ENCODE measurements around the gene GSK3B.
A peak's percentile ranks its signal among the peaks of the same experiment; 100 is the strongest.

The GSK3B gene

DNA sequence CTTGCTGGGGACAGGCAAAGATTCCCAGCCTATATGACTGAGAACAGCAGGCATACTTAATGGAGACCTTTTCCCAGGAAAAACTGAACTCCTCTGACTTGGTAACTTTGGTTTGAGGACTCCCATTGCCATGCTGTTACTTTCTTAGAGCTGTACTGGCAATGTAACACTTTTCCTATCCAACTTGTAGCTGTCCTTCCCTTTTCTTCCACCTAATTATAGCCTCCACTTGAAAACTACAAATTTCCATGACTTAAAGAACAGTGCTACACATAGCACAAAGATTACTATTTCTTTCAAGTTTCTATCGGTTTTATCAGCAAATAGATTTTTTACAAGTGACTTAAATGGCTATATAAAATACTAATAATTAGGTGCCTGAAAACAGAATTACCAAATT, 116.9 kb downstream of the GSK3B start:
- ATAC-seq: no peak
- TF ChIP-seq ZNF70 (CRISPR knock-in tag; IDR thresholded peaks at IDR 0.05): no peak
- TF ChIP-seq PPARA (CRISPR knock-in tag; IDR thresholded peaks at IDR 0.05; ENCODE audit: borderline replicate concordance): no peak
- no peak for TF ChIP-seq RARB (CRISPR knock-in tag; IDR thresholded peaks at IDR 0.05)
- TF ChIP-seq ZFP30 (CRISPR knock-in tag; IDR thresholded peaks at IDR 0.05): no peak
- no peak for TF ChIP-seq TOX (CRISPR knock-in tag; IDR thresholded peaks at IDR 0.05; ENCODE audit: borderline replicate concordance)
- TF ChIP-seq ARNTL (CRISPR knock-in tag; IDR thresholded peaks at IDR 0.05; ENCODE audit: borderline replicate concordance, low read depth): no peak
- no peak for TF ChIP-seq ZNF565 (CRISPR knock-in tag; conservative IDR thresholded peaks at IDR 0.05; ENCODE audit: low read depth)
- no peak for TF ChIP-seq ZNF8 (CRISPR knock-in tag; IDR thresholded peaks at IDR 0.05)
- no peak for TF ChIP-seq ZFP3 (CRISPR knock-in tag; IDR thresholded peaks at IDR 0.05)
- TF ChIP-seq, protein P1, sequence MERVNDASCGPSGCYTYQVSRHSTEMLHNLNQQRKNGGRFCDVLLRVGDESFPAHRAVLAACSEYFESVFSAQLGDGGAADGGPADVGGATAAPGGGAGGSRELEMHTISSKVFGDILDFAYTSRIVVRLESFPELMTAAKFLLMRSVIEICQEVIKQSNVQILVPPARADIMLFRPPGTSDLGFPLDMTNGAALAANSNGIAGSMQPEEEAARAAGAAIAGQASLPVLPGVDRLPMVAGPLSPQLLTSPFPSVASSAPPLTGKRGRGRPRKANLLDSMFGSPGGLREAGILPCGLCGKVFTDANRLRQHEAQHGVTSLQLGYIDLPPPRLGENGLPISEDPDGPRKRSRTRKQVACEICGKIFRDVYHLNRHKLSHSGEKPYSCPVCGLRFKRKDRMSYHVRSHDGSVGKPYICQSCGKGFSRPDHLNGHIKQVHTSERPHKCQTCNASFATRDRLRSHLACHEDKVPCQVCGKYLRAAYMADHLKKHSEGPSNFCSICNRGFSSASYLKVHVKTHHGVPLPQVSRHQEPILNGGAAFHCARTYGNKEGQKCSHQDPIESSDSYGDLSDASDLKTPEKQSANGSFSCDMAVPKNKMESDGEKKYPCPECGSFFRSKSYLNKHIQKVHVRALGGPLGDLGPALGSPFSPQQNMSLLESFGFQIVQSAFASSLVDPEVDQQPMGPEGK (CRISPR knock-in tag; IDR thresholded peaks at IDR 0.05; ENCODE audit: borderline replicate concordance): no peak
- TF ChIP-seq, protein P2, sequence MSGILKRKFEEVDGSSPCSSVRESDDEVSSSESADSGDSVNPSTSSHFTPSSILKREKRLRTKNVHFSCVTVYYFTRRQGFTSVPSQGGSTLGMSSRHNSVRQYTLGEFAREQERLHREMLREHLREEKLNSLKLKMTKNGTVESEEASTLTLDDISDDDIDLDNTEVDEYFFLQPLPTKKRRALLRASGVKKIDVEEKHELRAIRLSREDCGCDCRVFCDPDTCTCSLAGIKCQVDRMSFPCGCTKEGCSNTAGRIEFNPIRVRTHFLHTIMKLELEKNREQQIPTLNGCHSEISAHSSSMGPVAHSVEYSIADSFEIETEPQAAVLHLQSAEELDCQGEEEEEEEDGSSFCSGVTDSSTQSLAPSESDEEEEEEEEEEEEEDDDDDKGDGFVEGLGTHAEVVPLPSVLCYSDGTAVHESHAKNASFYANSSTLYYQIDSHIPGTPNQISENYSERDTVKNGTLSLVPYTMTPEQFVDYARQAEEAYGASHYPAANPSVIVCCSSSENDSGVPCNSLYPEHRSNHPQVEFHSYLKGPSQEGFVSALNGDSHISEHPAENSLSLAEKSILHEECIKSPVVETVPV (CRISPR knock-in tag; IDR thresholded peaks at IDR 0.05): no peak
- no peak for TF ChIP-seq ESRRG (CRISPR knock-in tag; IDR thresholded peaks at IDR 0.05)
- TF ChIP-seq, protein P3, sequence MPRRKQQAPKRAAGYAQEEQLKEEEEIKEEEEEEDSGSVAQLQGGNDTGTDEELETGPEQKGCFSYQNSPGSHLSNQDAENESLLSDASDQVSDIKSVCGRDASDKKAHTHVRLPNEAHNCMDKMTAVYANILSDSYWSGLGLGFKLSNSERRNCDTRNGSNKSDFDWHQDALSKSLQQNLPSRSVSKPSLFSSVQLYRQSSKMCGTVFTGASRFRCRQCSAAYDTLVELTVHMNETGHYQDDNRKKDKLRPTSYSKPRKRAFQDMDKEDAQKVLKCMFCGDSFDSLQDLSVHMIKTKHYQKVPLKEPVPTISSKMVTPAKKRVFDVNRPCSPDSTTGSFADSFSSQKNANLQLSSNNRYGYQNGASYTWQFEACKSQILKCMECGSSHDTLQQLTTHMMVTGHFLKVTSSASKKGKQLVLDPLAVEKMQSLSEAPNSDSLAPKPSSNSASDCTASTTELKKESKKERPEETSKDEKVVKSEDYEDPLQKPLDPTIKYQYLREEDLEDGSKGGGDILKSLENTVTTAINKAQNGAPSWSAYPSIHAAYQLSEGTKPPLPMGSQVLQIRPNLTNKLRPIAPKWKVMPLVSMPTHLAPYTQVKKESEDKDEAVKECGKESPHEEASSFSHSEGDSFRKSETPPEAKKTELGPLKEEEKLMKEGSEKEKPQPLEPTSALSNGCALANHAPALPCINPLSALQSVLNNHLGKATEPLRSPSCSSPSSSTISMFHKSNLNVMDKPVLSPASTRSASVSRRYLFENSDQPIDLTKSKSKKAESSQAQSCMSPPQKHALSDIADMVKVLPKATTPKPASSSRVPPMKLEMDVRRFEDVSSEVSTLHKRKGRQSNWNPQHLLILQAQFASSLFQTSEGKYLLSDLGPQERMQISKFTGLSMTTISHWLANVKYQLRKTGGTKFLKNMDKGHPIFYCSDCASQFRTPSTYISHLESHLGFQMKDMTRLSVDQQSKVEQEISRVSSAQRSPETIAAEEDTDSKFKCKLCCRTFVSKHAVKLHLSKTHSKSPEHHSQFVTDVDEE (CRISPR knock-in tag; IDR thresholded peaks at IDR 0.05): no peak
- no peak for TF ChIP-seq TCF4 (CRISPR knock-in tag; IDR thresholded peaks at IDR 0.05; ENCODE audit: borderline replicate concordance)
- TF ChIP-seq, protein P4, sequence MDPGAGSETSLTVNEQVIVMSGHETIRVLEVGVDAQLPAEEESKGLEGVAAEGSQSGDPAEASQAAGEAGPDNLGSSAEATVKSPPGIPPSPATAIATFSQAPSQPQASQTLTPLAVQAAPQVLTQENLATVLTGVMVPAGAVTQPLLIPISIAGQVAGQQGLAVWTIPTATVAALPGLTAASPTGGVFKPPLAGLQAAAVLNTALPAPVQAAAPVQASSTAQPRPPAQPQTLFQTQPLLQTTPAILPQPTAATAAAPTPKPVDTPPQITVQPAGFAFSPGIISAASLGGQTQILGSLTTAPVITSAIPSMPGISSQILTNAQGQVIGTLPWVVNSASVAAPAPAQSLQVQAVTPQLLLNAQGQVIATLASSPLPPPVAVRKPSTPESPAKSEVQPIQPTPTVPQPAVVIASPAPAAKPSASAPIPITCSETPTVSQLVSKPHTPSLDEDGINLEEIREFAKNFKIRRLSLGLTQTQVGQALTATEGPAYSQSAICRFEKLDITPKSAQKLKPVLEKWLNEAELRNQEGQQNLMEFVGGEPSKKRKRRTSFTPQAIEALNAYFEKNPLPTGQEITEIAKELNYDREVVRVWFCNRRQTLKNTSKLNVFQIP (CRISPR knock-in tag; IDR thresholded peaks at IDR 0.05; ENCODE audit: borderline replicate concordance, low read depth): no peak
- TF ChIP-seq ISL1 (CRISPR knock-in tag; IDR thresholded peaks at IDR 0.05): no peak
- TF ChIP-seq, protein P5, sequence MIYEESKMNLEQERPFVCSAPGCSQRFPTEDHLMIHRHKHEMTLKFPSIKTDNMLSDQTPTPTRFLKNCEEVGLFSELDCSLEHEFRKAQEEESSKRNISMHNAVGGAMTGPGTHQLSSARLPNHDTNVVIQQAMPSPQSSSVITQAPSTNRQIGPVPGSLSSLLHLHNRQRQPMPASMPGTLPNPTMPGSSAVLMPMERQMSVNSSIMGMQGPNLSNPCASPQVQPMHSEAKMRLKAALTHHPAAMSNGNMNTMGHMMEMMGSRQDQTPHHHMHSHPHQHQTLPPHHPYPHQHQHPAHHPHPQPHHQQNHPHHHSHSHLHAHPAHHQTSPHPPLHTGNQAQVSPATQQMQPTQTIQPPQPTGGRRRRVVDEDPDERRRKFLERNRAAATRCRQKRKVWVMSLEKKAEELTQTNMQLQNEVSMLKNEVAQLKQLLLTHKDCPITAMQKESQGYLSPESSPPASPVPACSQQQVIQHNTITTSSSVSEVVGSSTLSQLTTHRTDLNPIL (CRISPR knock-in tag; IDR thresholded peaks at IDR 0.05; ENCODE audit: low read depth): no peak
- no peak for TF ChIP-seq SNAI2 (CRISPR knock-in tag; IDR thresholded peaks at IDR 0.05)

DNA sequence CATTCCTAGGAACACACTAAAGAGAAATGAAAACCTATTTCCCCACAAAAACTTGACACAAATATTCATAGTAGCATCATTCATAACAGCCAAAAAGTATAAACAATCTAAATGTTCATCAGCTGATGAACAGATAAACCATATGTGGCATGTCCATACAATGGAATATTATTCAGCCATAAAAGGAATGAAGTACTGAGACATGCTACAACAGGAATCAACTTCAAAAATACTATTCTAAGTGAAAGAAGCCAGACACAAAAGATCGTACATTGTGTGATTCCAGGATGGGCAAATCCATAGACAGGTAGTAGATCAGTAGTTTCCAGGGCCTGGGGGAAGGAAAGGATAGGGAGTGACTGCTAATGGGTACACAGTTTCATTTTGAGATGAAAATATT, 118.0 kb downstream of the GSK3B start:
- peak; percentile 71; the same call in 1 of the 2 replicates for TF ChIP-seq ZNF8 (CRISPR knock-in tag; IDR thresholded peaks at IDR 0.05)
- TF ChIP-seq, protein P5 (CRISPR knock-in tag; IDR thresholded peaks at IDR 0.05; ENCODE audit: low read depth): no peak
- ATAC-seq: no peak

DNA sequence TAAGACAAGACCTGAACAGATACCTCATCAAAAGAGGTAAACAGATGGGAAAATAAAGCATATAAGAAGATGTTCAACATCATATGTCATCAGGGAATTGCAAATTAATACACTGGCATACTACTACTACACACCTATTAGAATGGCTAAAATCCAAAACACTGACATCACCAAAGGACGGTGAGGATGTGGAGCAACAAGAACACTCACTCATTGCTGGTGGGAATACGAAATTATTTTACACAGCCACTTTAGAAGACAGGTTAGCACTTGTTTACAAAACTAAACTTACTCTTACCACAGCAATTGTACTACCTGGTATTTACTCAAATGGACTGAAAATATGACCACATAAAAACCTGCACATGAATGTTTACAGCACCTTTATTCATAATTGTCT, 119.6 kb downstream of the GSK3B start:
- no peak for ATAC-seq
- TF ChIP-seq PPARA (CRISPR knock-in tag; IDR thresholded peaks at IDR 0.05; ENCODE audit: borderline replicate concordance) (no peak), RARB (CRISPR knock-in tag; IDR thresholded peaks at IDR 0.05) (no peak), ZFP30 (CRISPR knock-in tag; IDR thresholded peaks at IDR 0.05) (no peak), ISL1 (CRISPR knock-in tag; IDR thresholded peaks at IDR 0.05) (no peak), OSR1 (CRISPR knock-in tag; IDR thresholded peaks at IDR 0.05) (no peak), ARNTL (CRISPR knock-in tag; IDR thresholded peaks at IDR 0.05; ENCODE audit: borderline replicate concordance, low read depth) (no peak), BACH2 (CRISPR knock-in tag; IDR thresholded peaks at IDR 0.05; ENCODE audit: borderline replicate concordance) (no peak)
- TF ChIP-seq, protein P3 (CRISPR knock-in tag; IDR thresholded peaks at IDR 0.05): no peak
- TF ChIP-seq, protein P5 (CRISPR knock-in tag; IDR thresholded peaks at IDR 0.05; ENCODE audit: low read depth): no peak
